Measurements from ENCODE around the gene TBC1D23. TPM values are rescaled to one million over a fixed set of nuclear protein-coding genes. Genes with fewer than 3 reads are reported as not detected.
"Not testable (repeated sequence)": the region's sequence is repeated elsewhere in the genome, so short reads cannot be mapped to it uniquely, and the experiment has no call there.

TBC1D23 gene
- total RNA-seq, 2 donors from 2014 or later: 37.4 to 44.2 TPM

GRCh38 chr3:100288288-100288894 is 27.6 kb downstream of the TBC1D23 start:
- DNase-seq (no peak), ATAC-seq (no peak)
- H3K36me3 Mint-ChIP-seq (ENCODE audit: low read depth): peaks cover 3% of the 10 kb centered on the region
- no peak overlapping the region for H3K27ac Mint-ChIP-seq
- H3K4me3 Mint-ChIP-seq: no peak overlapping the region
- H3K4me1 Mint-ChIP-seq: peaks cover 2% of the 10 kb centered on the region
- no peaks in the 10 kb centered on the region for H3K27me3 Mint-ChIP-seq
- no peaks in the 10 kb centered on the region for H3K9me3 ChIP-seq (ENCODE audit: control insufficient read depth, low read length, poor library complexity, severe bottlenecking)

GRCh38 chr3:100289339-100289738 is 28.5 kb downstream of the TBC1D23 start:
- ATAC-seq (no peak), DNase-seq (no peak)
- Mint-ChIP-seq H3K4me3 (no peak overlapping the region), H3K36me3 (ENCODE audit: low read depth) (peaks cover 2% of the 10 kb centered on the region), H3K4me1 (peaks cover under 1% of the 10 kb centered on the region), H3K27me3 (no peaks in the 10 kb centered on the region), H3K27ac (peak overlapping the region; percentile 9)
- no peaks in the 10 kb centered on the region for H3K9me3 ChIP-seq (ENCODE audit: control insufficient read depth, low read length, poor library complexity, severe bottlenecking)

- H3K4me1 Mint-ChIP-seq: no peaks in the 10 kb centered on the region
- ATAC-seq (no peak), DNase-seq (no peak)
- H3K4me3 Mint-ChIP-seq: no peak overlapping the region
- H3K27ac Mint-ChIP-seq: peak overlapping the region; percentile 45
- H3K27me3 Mint-ChIP-seq: no peaks in the 10 kb centered on the region
- H3K9me3 ChIP-seq (ENCODE audit: control insufficient read depth, low read length, poor library complexity, severe bottlenecking): no peaks in the 10 kb centered on the region
- peaks cover 7% of the 10 kb centered on the region for H3K36me3 Mint-ChIP-seq (ENCODE audit: low read depth)
Measured at GRCh38 chr3:100295089-100295488, 34.3 kb downstream of the TBC1D23 start.

- Mint-ChIP-seq H3K27me3 (no peaks in the 10 kb centered on the region), H3K4me3 (no peak overlapping the region), H3K4me1 (no peaks in the 10 kb centered on the region), H3K36me3 (ENCODE audit: low read depth) (peaks cover 9% of the 10 kb centered on the region), H3K27ac (no peak overlapping the region)
- ATAC-seq (no peak), DNase-seq (no peak)
- no peaks in the 10 kb centered on the region for H3K9me3 ChIP-seq (ENCODE audit: control insufficient read depth, low read length, poor library complexity, severe bottlenecking)
Measured at GRCh38 chr3:100297784-100298183, 37.0 kb downstream of the TBC1D23 start.

GRCh38 chr3:100299016-100299415 is 38.2 kb downstream of the TBC1D23 start:
- H3K4me3 Mint-ChIP-seq: no peak overlapping the region
- H3K4me1 Mint-ChIP-seq: no peaks in the 10 kb centered on the region
- no peaks in the 10 kb centered on the region for H3K9me3 ChIP-seq (ENCODE audit: control insufficient read depth, low read length, poor library complexity, severe bottlenecking)
- no peak overlapping the region for H3K27ac Mint-ChIP-seq
- no peak for ATAC-seq
- H3K27me3 Mint-ChIP-seq: no peaks in the 10 kb centered on the region
- DNase-seq: no peak
- H3K36me3 Mint-ChIP-seq (ENCODE audit: low read depth): peaks cover 9% of the 10 kb centered on the region

GRCh38 chr3:100306695-100307094 is 45.9 kb downstream of the TBC1D23 start:
- DNase-seq (no peak), ATAC-seq (no peak)
- no peaks in the 10 kb centered on the region for H3K9me3 ChIP-seq (ENCODE audit: control insufficient read depth, low read length, poor library complexity, severe bottlenecking)
- H3K4me3 Mint-ChIP-seq: no peak overlapping the region
- H3K36me3 Mint-ChIP-seq (ENCODE audit: low read depth): peaks cover 5% of the 10 kb centered on the region
- peak overlapping the region; percentile 43 for H3K27ac Mint-ChIP-seq
- peaks cover 3% of the 10 kb centered on the region for H3K4me1 Mint-ChIP-seq
- H3K27me3 Mint-ChIP-seq: no peaks in the 10 kb centered on the region

GRCh38 chr3:100310355-100310965 is 49.7 kb downstream of the TBC1D23 start:
- Mint-ChIP-seq H3K27ac (peak overlapping the region; percentile 4), H3K36me3 (ENCODE audit: low read depth) (peaks cover 2% of the 10 kb centered on the region), H3K4me3 (no peak overlapping the region), H3K4me1 (peaks cover 3% of the 10 kb centered on the region), H3K27me3 (no peaks in the 10 kb centered on the region)
- ATAC-seq (no peak), DNase-seq (no peak)
- no peaks in the 10 kb centered on the region for H3K9me3 ChIP-seq (ENCODE audit: control insufficient read depth, low read length, poor library complexity, severe bottlenecking)

- Mint-ChIP-seq H3K36me3 (ENCODE audit: low read depth) (peaks cover 2% of the 10 kb centered on the region), H3K27ac (peak overlapping the region; percentile 4)
- H3K9me3 ChIP-seq (ENCODE audit: control insufficient read depth, low read length, poor library complexity, severe bottlenecking): no peaks in the 10 kb centered on the region
Measured at GRCh38 chr3:100311011-100311410, 50.2 kb downstream of the TBC1D23 start.

GRCh38 chr3:100316641-100317069 is 55.9 kb downstream of the TBC1D23 start:
- no peaks in the 10 kb centered on the region for H3K36me3 Mint-ChIP-seq (ENCODE audit: low read depth)
- peak in 1 of 3 donors; percentile 27 for DNase-seq
- H3K27ac Mint-ChIP-seq: no peak overlapping the region
- no peaks in the 10 kb centered on the region for H3K27me3 Mint-ChIP-seq
- H3K9me3 ChIP-seq (ENCODE audit: control insufficient read depth, low read length, poor library complexity, severe bottlenecking): no peaks in the 10 kb centered on the region
- no peak overlapping the region for H3K4me3 Mint-ChIP-seq
- peaks cover 3% of the 10 kb centered on the region for H3K4me1 Mint-ChIP-seq
- ATAC-seq: peak; percentile 84

More at GRCh38 chr3:100311011-100311410, 50.2 kb downstream of the TBC1D23 start:
- H3K4me3 Mint-ChIP-seq: no peak overlapping the region
- peaks cover 3% of the 10 kb centered on the region for H3K4me1 Mint-ChIP-seq
- ATAC-seq: no peak
- DNase-seq: no peak
- no peaks in the 10 kb centered on the region for H3K27me3 Mint-ChIP-seq

GRCh38 chr3:100317912-100318311 is 57.1 kb downstream of the TBC1D23 start:
- no peaks in the 10 kb centered on the region for H3K9me3 ChIP-seq (ENCODE audit: control insufficient read depth, low read length, poor library complexity, severe bottlenecking)
- DNase-seq (no peak), ATAC-seq (no peak)
- peaks cover 3% of the 10 kb centered on the region for H3K4me1 Mint-ChIP-seq
- no peak overlapping the region for H3K27ac Mint-ChIP-seq
- H3K27me3 Mint-ChIP-seq: no peaks in the 10 kb centered on the region
- no peaks in the 10 kb centered on the region for H3K36me3 Mint-ChIP-seq (ENCODE audit: low read depth)
- no peak overlapping the region for H3K4me3 Mint-ChIP-seq

GRCh38 chr3:100319951-100320350 is 59.2 kb downstream of the TBC1D23 start:
- no peak for DNase-seq
- peaks cover 3% of the 10 kb centered on the region for H3K4me1 Mint-ChIP-seq
- no peak overlapping the region for H3K27ac Mint-ChIP-seq
- no peaks in the 10 kb centered on the region for H3K9me3 ChIP-seq (ENCODE audit: control insufficient read depth, low read length, poor library complexity, severe bottlenecking)
- no peaks in the 10 kb centered on the region for H3K27me3 Mint-ChIP-seq
- no peak overlapping the region for H3K4me3 Mint-ChIP-seq
- H3K36me3 Mint-ChIP-seq (ENCODE audit: low read depth): no peaks in the 10 kb centered on the region
- ATAC-seq: no peak

GRCh38 chr3:100324044-100324443 is 63.3 kb downstream of the TBC1D23 start:
- H3K4me3 Mint-ChIP-seq: no peak overlapping the region
- H3K9me3 ChIP-seq (ENCODE audit: control insufficient read depth, low read length, poor library complexity, severe bottlenecking): no peaks in the 10 kb centered on the region
- H3K4me1 Mint-ChIP-seq: peaks cover 2% of the 10 kb centered on the region
- H3K36me3 Mint-ChIP-seq (ENCODE audit: low read depth): peaks cover 2% of the 10 kb centered on the region
- DNase-seq (no peak), ATAC-seq (no peak)
- H3K27me3 Mint-ChIP-seq: no peaks in the 10 kb centered on the region
- no peak overlapping the region for H3K27ac Mint-ChIP-seq

GRCh38 chr3:100325827-100326226 is 65.0 kb downstream of the TBC1D23 start:
- Mint-ChIP-seq H3K4me1 (peaks cover 5% of the 10 kb centered on the region), H3K27ac (no peak overlapping the region), H3K36me3 (ENCODE audit: low read depth) (peaks cover 2% of the 10 kb centered on the region), H3K27me3 (no peaks in the 10 kb centered on the region), H3K4me3 (no peak overlapping the region)
- DNase-seq (no peak), ATAC-seq (no peak)
- no peaks in the 10 kb centered on the region for H3K9me3 ChIP-seq (ENCODE audit: control insufficient read depth, low read length, poor library complexity, severe bottlenecking)

- not testable (repeated sequence) for H3K9me3 ChIP-seq (ENCODE audit: control insufficient read depth, low read length, poor library complexity, severe bottlenecking); H3K27ac Mint-ChIP-seq; H3K27me3 Mint-ChIP-seq; H3K4me1 Mint-ChIP-seq; H3K36me3 Mint-ChIP-seq (ENCODE audit: low read depth); H3K4me3 Mint-ChIP-seq; DNase-seq; ATAC-seq
Measured at GRCh38 chr3:100327377-100327776, 66.6 kb downstream of the TBC1D23 start.

Measured in T-helper 17 cell (primary cell).